Measurements from ENCODE around the gene PRRC1.

GRCh38 chr5:127574852-127575679, 57.6 kb downstream of the PRRC1 start:
- TF ChIP-seq CTCF (IDR thresholded peaks at IDR 0.05 in 4 of 5, conservative IDR thresholded peaks at IDR 0.05 in 1 of 5) (no peak), POLR2A (IDR thresholded peaks at IDR 0.05) (no peak)
